Loucy (cell line): ENCODE measurements around the gene PLEKHB1.

ENCODE experiments used
- H2AFZ ChIP-seq: fragments of 200-600 bp; sonication (generic); 2 replicates; pipeline ENCODE4 v1.6.0; 2016; ENCODE audit warnings: antibody characterized with exemption, mild to moderate bottlenecking, low read length, moderate library complexity
- H3F3A ChIP-seq: fragments of 200-600 bp; 2 replicates; pipeline ENCODE4 v1.6.0; 2016; ENCODE audit warnings: antibody characterized with exemption, low read depth, mild to moderate bottlenecking
- H3K27me3 ChIP-seq: fragments of 200-600 bp; sonication (generic); 2 replicates; pipeline ENCODE4 v1.6.1; 2014; ENCODE audit warnings: low read length, mild to moderate bottlenecking; ENCODE audit not compliant: insufficient read depth, poor library complexity, severe bottlenecking
- H3K36me3 ChIP-seq: fragments of 200-600 bp; sonication (generic); 2 replicates; pipeline ENCODE4 v1.6.1; 2016; ENCODE audit warnings: low read length; ENCODE audit not compliant: insufficient read depth
- H3K4me1 ChIP-seq: fragments of 200-600 bp; sonication (generic); 2 replicates; pipeline ENCODE4 v1.5.1; 2014; ENCODE audit warnings: low read length, mild to moderate bottlenecking; ENCODE audit not compliant: insufficient read depth, poor library complexity, severe bottlenecking
- H3K4me2 ChIP-seq: fragments of 200-600 bp; sonication (generic); 2 replicates; pipeline ENCODE4 v1.6.0; 2014; ENCODE audit warnings: antibody characterized with exemption, low read length, low read depth, mild to moderate bottlenecking; ENCODE audit not compliant: poor library complexity, severe bottlenecking
- H3K4me3 ChIP-seq: fragments of 200-600 bp; sonication (generic); 2 replicates; pipeline ENCODE4 v1.5.1; 2014; ENCODE audit warnings: low read length, mild to moderate bottlenecking, mixed read lengths; ENCODE audit not compliant: poor library complexity, severe bottlenecking
- H3K79me2 ChIP-seq: fragments of 200-600 bp; sonication (generic); 2 replicates; pipeline ENCODE4 v1.6.1; 2014; ENCODE audit warnings: low read length; ENCODE audit not compliant: insufficient read depth
- H3K9ac ChIP-seq: fragments of 200-600 bp; sonication (generic); 2 replicates; pipeline ENCODE4 v1.6.0; 2014; ENCODE audit warnings: mild to moderate bottlenecking, low read depth, low read length, moderate library complexity; ENCODE audit not compliant: poor library complexity, severe bottlenecking
- H3K9me2 ChIP-seq: fragments of 200-600 bp; sonication (generic); replicated peaks from 2 replicates; pipeline ENCODE4 v1.6.1; 2016; ENCODE audit warnings: low read depth, low read length, mixed read lengths
- H3K9me3 ChIP-seq: fragments of 200-600 bp; sonication (generic); 2 replicates; pipeline ENCODE4 v1.6.1; 2014; ENCODE audit warnings: mild to moderate bottlenecking, antibody characterized with exemption, low read length, low read depth; ENCODE audit not compliant: insufficient read depth
- H4K20me1 ChIP-seq: fragments of 200-600 bp; sonication (generic); 2 replicates; pipeline ENCODE4 v1.6.0; 2014; ENCODE audit warnings: antibody characterized with exemption, low read length, mild to moderate bottlenecking; ENCODE audit not compliant: insufficient read depth, poor library complexity, severe bottlenecking
- CTCF ChIP-seq: fragments of 200-600 bp; sonication (generic); conservative IDR thresholded peaks from 2 replicates; pipeline ENCODE4 v1.5.1; 2014; ENCODE audit warnings: mild to moderate bottlenecking, antibody characterized with exemption, low read length
- EZH2phosphoT487 ChIP-seq: fragments of 200-600 bp; IDR thresholded peaks from 2 replicates; pipeline ENCODE4 v1.6.1; 2018; ENCODE audit warnings: antibody characterized with exemption, mild to moderate bottlenecking, moderate library complexity, borderline replicate concordance

The PLEKHB1 gene

GRCh38 chr11:73598719-73599379 lies 47.5 kb upstream of the PLEKHB1 start:
- Histone ChIP-seq H4K20me1 (peaks cover 13% of the 10 kb centered on the region), H3K4me2 (peak overlapping the region; percentile 86), H3K27me3 (no peaks in the 10 kb centered on the region), H3K9ac (peak overlapping the region; percentile 74), H3K4me1 (peaks cover 40% of the 10 kb centered on the region), H3K36me3 (no peaks in the 10 kb centered on the region), H3F3A (no peaks in the 10 kb centered on the region), H3K9me2 (no peaks in the 10 kb centered on the region), H3K4me3 (peak overlapping the region; percentile 81), H3K79me2 (peaks cover 40% of the 10 kb centered on the region), H2AFZ (peak overlapping the region; percentile 97), H3K9me3 (no peaks in the 10 kb centered on the region)
- TF ChIP-seq CTCF = no peak

- Histone ChIP-seq H3K9ac (no peak overlapping the region), H3K9me2 (no peaks in the 10 kb centered on the region), H3K27me3 (no peaks in the 10 kb centered on the region), H4K20me1 (no peaks in the 10 kb centered on the region), H3K79me2 (no peaks in the 10 kb centered on the region), H3K36me3 (no peaks in the 10 kb centered on the region), H3K4me2 (no peak overlapping the region), H3K9me3 (no peaks in the 10 kb centered on the region), H3K4me3 (no peak overlapping the region), H2AFZ (no peak overlapping the region), H3F3A (no peaks in the 10 kb centered on the region), H3K4me1 (no peaks in the 10 kb centered on the region)
- TF ChIP-seq CTCF = no peak
- no peak for TF ChIP-seq EZH2phosphoT487
These were observed 33.7 kb upstream of the PLEKHB1 start for GRCh38 chr11:73612601-73613140.

- Histone ChIP-seq H3K4me3 (no peak overlapping the region), H3F3A (no peaks in the 10 kb centered on the region), H3K4me2 (no peak overlapping the region), H3K9ac (no peak overlapping the region), H3K36me3 (no peaks in the 10 kb centered on the region), H3K9me3 (no peaks in the 10 kb centered on the region), H4K20me1 (no peaks in the 10 kb centered on the region), H3K9me2 (no peaks in the 10 kb centered on the region), H3K79me2 (no peaks in the 10 kb centered on the region), H3K27me3 (no peaks in the 10 kb centered on the region), H2AFZ (no peak overlapping the region), H3K4me1 (no peaks in the 10 kb centered on the region)
- TF ChIP-seq CTCF (no peak), EZH2phosphoT487 (no peak)
These were observed 31.8 kb upstream of the PLEKHB1 start for GRCh38 chr11:73614591-73614990.
